Measurements from ENCODE around the gene CCDC184.

Gene CCDC184

DNA sequence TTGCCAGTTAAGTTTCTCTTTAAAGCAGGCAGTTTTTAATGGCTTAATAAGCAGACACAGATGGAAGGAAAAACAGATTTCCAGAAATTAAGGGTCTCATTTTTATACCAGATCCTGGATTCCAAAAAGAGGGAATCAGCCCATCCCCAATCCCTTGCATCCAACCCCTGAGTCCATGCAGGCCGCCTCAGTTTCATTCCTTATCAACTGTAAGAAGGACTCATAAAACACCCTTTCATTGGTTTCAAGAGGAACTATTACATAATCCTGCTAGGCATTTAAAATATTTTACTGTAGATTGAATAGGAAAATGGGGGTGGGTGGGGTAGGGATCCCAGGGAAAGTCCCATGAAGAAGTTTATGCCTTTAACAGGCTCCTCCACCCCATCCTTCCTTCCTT is 9.4 kb downstream of the CCDC184 start:
- TF ChIP-seq CEBPB (IDR thresholded peaks at IDR 0.05) (no peak), YY1 (IDR thresholded peaks at IDR 0.05; ENCODE audit: low read depth) (no peak), ZBTB7A (IDR thresholded peaks at IDR 0.05; ENCODE audit: low read depth) (no peak), TAF1 (IDR thresholded peaks at IDR 0.05; ENCODE audit: low read depth) (no peak), NFIC (IDR thresholded peaks at IDR 0.05) (no peak), CREB1 (IDR thresholded peaks at IDR 0.05; ENCODE audit: low read depth) (no peak), EGR1 (IDR thresholded peaks at IDR 0.05) (no peak), RAD21 (IDR thresholded peaks at IDR 0.05; ENCODE audit: low read depth) (no peak), FOXM1 (IDR thresholded peaks at IDR 0.05; ENCODE audit: borderline replicate concordance, low read depth) (no peak), TCF12 (IDR thresholded peaks at IDR 0.05; ENCODE audit: low read depth) (no peak)
- TF ChIP-seq, protein P1, sequence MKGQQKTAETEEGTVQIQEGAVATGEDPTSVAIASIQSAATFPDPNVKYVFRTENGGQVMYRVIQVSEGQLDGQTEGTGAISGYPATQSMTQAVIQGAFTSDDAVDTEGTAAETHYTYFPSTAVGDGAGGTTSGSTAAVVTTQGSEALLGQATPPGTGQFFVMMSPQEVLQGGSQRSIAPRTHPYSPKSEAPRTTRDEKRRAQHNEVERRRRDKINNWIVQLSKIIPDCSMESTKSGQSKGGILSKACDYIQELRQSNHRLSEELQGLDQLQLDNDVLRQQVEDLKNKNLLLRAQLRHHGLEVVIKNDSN (IDR thresholded peaks at IDR 0.05), result no peak
- TF ChIP-seq, protein P2, sequence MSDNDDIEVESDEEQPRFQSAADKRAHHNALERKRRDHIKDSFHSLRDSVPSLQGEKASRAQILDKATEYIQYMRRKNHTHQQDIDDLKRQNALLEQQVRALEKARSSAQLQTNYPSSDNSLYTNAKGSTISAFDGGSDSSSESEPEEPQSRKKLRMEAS (IDR thresholded peaks at IDR 0.05), result no peak
- TF ChIP-seq, protein P3, sequence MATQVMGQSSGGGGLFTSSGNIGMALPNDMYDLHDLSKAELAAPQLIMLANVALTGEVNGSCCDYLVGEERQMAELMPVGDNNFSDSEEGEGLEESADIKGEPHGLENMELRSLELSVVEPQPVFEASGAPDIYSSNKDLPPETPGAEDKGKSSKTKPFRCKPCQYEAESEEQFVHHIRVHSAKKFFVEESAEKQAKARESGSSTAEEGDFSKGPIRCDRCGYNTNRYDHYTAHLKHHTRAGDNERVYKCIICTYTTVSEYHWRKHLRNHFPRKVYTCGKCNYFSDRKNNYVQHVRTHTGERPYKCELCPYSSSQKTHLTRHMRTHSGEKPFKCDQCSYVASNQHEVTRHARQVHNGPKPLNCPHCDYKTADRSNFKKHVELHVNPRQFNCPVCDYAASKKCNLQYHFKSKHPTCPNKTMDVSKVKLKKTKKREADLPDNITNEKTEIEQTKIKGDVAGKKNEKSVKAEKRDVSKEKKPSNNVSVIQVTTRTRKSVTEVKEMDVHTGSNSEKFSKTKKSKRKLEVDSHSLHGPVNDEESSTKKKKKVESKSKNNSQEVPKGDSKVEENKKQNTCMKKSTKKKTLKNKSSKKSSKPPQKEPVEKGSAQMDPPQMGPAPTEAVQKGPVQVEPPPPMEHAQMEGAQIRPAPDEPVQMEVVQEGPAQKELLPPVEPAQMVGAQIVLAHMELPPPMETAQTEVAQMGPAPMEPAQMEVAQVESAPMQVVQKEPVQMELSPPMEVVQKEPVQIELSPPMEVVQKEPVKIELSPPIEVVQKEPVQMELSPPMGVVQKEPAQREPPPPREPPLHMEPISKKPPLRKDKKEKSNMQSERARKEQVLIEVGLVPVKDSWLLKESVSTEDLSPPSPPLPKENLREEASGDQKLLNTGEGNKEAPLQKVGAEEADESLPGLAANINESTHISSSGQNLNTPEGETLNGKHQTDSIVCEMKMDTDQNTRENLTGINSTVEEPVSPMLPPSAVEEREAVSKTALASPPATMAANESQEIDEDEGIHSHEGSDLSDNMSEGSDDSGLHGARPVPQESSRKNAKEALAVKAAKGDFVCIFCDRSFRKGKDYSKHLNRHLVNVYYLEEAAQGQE (IDR thresholded peaks at IDR 0.05; ENCODE audit: low read depth), result no peak

DNA sequence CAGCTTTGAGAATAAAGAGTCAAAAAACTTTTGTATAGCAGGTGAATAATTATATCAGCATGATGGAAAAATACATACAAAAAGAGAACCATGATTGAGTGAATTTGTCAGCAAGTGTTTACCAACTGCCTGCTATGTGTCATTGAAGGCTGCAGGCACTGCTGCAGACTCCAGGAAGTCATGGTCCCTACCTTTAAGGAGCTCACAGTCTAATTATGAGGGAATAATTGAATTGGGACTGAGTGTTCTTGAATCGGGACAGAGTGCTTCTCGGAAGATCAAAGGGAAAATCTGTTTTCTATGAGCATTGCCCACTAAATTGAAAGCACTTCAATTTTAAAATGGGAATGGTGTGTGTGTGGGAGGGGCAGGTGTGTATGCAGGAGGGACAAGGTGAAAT is 10.2 kb downstream of the CCDC184 start:
- TF ChIP-seq EGR1 (IDR thresholded peaks at IDR 0.05) (no peak), TAF1 (IDR thresholded peaks at IDR 0.05; ENCODE audit: low read depth) (no peak), TCF12 (IDR thresholded peaks at IDR 0.05; ENCODE audit: low read depth) (no peak), EP300 (IDR thresholded peaks at IDR 0.05; ENCODE audit: borderline replicate concordance) (no peak), CREB1 (IDR thresholded peaks at IDR 0.05; ENCODE audit: low read depth) (no peak), ZBTB7A (IDR thresholded peaks at IDR 0.05; ENCODE audit: low read depth) (no peak), CEBPB (IDR thresholded peaks at IDR 0.05) (no peak), RAD21 (IDR thresholded peaks at IDR 0.05; ENCODE audit: low read depth) (no peak), YY1 (IDR thresholded peaks at IDR 0.05; ENCODE audit: low read depth) (no peak), TEAD4 (IDR thresholded peaks at IDR 0.05) (no peak), NFIC (IDR thresholded peaks at IDR 0.05) (no peak)
- TF ChIP-seq, protein P3 (IDR thresholded peaks at IDR 0.05; ENCODE audit: low read depth), result no peak
- TF ChIP-seq, protein P2 (IDR thresholded peaks at IDR 0.05), result no peak
- TF ChIP-seq, protein P1 (IDR thresholded peaks at IDR 0.05), result no peak

DNA sequence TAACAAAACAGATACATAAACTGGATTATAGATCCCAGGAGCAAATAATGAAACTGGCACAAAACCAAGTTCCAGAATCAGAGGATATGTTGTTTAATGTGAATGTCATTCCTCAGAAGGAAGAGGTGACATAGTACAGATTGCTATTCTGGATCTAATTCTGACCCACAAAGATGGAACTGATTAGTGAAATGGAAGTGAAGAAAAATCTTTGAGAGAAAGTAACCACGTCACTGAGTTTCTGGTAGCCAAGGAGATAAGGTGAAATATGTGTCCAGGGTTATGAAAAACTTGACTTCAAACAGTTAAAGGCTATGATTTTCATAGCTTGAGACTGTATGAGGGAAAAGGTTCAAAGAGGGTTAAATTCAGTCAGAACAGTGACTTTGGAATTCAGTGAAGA is 11.4 kb downstream of the CCDC184 start:
- TF ChIP-seq RAD21 (IDR thresholded peaks at IDR 0.05; ENCODE audit: low read depth) (no peak), NFIC (IDR thresholded peaks at IDR 0.05) (no peak), EGR1 (IDR thresholded peaks at IDR 0.05) (no peak), CEBPB (IDR thresholded peaks at IDR 0.05) (no peak), TAF1 (IDR thresholded peaks at IDR 0.05; ENCODE audit: low read depth) (no peak), FOXM1 (IDR thresholded peaks at IDR 0.05; ENCODE audit: borderline replicate concordance, low read depth) (no peak), ZBTB7A (IDR thresholded peaks at IDR 0.05; ENCODE audit: low read depth) (no peak), CREB1 (IDR thresholded peaks at IDR 0.05; ENCODE audit: low read depth) (no peak), TCF12 (IDR thresholded peaks at IDR 0.05; ENCODE audit: low read depth) (no peak), EP300 (IDR thresholded peaks at IDR 0.05; ENCODE audit: borderline replicate concordance) (no peak), YY1 (IDR thresholded peaks at IDR 0.05; ENCODE audit: low read depth) (no peak)
- TF ChIP-seq, protein P1 (IDR thresholded peaks at IDR 0.05), result no peak

DNA sequence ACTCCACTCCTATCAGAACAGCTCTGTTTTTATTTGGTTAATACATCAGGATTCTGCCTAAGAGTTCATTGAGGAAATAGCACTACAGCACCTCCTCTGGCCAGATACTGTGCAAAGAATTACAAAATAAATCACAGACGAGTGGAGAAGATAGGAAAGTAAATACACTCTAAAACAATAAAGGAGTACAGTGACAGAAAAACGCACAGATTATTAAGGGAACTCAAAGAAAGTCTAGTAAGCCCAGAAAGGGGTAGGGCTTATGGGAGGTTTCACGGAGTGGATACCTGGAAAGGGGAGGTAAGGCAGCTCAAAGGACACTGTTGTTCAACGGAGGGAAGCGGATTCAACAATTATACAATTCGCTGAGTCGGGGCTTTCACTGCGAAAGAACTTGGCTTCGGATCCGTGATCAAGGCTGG is 14.1 kb downstream of the CCDC184 start:
- TF ChIP-seq RAD21 (IDR thresholded peaks at IDR 0.05; ENCODE audit: low read depth) (peak; percentile 19; the same call in 1 of the 2 replicates), FOXM1 (IDR thresholded peaks at IDR 0.05; ENCODE audit: borderline replicate concordance, low read depth) (no peak), ZBTB7A (IDR thresholded peaks at IDR 0.05; ENCODE audit: low read depth) (no peak), TEAD4 (IDR thresholded peaks at IDR 0.05) (no peak), CREB1 (IDR thresholded peaks at IDR 0.05; ENCODE audit: low read depth) (0 out of 2 replicates have a peak, but pooled peaks have one; percentile 8), EP300 (IDR thresholded peaks at IDR 0.05; ENCODE audit: borderline replicate concordance) (no peak)
- TF ChIP-seq, protein P2 (IDR thresholded peaks at IDR 0.05), result no peak
- TF ChIP-seq, protein P3 (IDR thresholded peaks at IDR 0.05; ENCODE audit: low read depth), result no peak

All from Ishikawa (cell line).